ENCODE results near the gene KLRC1.
"Not testable (repeated sequence)": the region's sequence is repeated elsewhere in the genome, so short reads cannot be mapped to it uniquely, and the experiment has no call there.

Gene KLRC1

DNA sequence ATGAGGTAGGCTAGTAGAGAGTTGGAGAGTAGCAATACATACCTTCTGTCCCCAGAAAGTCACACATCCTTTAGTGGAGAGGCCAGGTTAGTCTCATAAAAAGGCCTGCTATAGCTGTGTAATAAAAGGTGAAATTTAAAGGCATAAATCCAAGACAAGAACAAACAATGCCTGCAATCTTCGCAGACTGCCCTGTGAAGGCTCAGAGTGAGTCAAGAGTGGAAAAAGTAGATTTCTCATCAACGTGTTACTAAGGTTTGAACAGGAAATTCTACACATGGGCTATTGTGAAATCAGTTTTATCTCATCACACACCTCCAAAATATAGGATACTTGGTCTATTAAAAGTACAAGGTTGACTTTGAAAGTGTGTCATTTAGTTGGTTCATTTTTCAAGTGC is at the start of gene KLRC1:
TSS of gene KLRC1 (minus strand) at position 222 of the 400 bp plus-strand sequence. CDS start 2,221 bp downstream, outside the sequence.
- no peak for DNase-seq (ENCODE audit: low read depth)

GRCh38 chr12:10501030-10501429 is 47.9 kb upstream of the KLRC1 start:
- peak; percentile 11 for DNase-seq (ENCODE audit: low read depth)

DNA sequence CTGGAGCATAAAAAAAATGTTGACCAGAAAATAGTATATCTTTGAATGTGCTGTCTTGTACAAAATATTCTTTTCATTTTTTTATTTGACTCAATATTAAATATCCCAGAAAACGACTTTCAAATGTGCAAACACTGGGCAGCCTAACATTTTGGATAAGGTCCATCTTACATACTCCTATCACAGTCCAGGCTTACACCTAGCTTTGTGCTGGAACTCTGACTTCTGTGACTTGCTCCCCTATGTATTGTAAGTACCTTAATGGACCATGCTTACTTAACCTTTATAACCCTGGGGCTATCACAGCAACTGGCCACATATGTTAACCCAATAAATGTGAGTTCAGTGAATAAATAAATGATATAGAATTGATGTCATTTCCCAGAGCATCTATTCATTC is 44.9 kb upstream of the KLRC1 start:
- no peak for DNase-seq (ENCODE audit: low read depth)

- no peak for DNase-seq (ENCODE audit: low read depth)
These were observed 44.4 kb upstream of the KLRC1 start for GRCh38 chr12:10497602-10498001.

DNA sequence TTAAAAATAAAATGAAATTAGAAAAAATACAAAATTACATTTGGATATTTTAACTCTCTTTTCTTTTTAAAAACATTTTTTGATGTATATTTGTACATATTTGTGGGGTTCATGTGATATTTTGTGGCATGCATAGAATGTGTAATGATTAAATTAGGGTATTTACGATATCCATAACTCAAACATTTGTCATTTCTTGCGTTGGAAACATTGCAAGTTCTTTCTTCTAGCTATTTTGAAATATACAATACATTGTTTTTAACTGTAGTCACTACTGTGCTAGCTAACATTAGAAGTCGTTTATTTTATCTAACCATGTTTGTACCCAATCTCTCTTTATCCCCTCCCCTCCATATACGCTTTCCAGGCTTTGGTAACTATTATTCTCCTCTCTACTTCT is 38.6 kb upstream of the KLRC1 start:
- DNase-seq (ENCODE audit: low read depth), result no peak

DNA sequence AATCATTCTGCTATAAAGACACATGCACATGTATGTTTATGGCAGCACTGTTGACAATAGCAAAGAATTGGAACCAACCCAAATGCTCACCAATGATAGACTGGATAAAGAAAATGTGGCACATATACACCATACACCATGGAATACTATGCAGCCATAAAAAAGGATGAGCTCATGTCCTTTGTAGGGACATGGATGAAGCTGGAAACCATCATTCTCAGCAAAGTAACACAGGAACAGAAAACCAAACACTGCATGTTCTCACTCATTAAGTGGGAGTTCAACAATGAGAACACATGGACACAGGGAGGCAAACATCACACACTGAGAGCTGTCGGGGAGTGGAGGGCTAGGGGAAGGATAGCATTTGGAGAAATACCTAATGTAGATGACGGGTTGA is 34.2 kb upstream of the KLRC1 start:
- DNase-seq (ENCODE audit: low read depth), result not testable (repeated sequence)

DNA sequence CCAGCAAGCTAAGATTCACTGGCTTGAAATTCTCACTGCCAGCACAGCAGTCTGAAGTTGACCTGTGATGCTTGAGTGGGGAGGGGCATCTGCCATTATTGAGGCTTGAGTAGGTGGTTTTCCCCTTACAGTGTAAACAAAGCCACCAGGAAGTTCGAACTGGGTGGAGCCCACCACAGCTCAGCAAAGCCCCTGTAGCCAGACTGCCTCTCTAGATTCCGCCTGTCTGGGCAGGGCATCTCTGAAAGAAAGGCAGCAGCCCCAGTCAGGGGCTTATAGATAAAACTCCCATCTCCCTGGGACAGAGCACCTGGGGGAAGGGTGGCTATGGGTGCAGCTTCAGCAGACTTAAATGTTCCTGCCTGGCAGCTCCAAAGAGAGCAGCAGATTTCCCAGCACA is 28.7 kb upstream of the KLRC1 start:
- DNase-seq (ENCODE audit: low read depth), result not testable (repeated sequence)

DNA sequence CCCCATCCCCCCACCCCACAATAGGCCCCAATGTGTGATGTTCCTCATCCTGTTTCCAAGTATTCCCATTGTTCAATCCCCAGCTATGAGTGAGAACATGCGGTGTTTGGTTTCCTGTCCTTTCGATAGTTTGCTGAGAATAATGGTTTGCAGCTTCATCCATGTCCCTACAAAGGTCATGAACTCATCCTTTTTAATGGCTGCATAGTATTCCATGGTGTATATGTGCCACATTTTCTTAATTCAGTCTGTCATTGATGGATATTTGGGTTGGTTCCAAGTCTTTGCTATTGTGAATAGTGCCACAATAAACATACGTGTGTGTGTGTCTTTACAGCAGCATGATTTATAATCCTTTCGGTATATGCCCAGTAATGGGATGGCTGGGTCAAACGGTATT is 19.6 kb upstream of the KLRC1 start:
- DNase-seq (ENCODE audit: low read depth), result not testable (repeated sequence)

DNA sequence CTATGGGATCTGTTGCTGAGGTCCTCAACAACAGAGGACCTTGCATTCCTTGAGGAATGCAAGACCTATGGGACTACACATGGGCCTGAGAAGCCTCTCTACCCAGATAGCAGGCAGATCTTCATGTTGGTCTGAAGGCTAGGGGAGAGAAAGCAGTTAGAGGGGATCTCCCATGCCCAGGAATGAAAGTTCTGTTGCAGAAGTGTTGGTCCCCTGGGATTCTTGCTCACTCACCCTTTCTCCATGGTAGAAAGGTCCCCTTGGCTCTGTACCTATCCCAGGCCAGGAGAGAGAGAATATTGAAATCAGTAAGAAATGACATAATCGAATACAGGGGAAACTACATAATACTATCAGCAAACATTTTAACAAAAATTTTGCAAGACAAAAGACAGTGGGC is 16.5 kb upstream of the KLRC1 start:
- no peak for DNase-seq (ENCODE audit: low read depth)

DNA sequence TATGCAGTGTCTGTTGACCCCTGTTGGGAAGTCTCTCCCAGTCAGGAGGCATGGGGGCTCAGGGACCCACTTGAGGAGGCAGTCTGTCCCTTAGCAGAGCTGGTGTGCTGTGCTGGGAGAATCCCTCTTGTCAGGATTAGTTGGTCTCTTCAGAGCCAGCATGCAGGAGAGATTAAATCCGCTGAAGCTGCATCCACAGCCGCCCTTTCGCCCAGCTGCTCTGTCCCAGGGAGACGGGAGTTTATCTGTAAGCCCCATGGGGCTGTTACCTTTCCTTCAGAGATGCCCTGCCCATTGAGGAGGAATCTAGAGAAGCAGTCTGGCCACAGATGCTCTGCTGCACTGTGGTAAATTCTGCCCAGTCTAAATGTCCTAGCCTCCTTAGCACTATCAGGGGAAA is 13.1 kb upstream of the KLRC1 start:
- DNase-seq (ENCODE audit: low read depth), result no peak

DNA sequence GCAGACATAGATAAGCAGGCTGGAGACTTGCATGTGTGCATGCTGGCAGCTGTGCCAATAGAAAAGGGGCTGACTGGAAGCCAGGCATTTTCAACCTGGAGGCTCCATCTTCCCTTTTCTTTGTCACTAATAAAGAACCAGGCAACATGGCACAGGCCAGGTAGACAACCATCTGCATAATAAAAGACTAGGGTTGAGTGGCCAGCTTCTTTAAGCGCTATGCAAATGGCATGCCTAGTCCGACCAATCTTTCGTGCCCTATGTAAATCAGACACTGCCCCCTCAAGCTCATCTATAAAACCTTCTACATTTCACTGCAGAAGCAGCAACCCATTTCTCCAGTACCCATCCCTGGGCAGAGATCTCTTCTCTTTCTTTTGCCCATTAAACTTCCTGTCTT is 4.6 kb upstream of the KLRC1 start:
- DNase-seq (ENCODE audit: low read depth), result no peak

DNA sequence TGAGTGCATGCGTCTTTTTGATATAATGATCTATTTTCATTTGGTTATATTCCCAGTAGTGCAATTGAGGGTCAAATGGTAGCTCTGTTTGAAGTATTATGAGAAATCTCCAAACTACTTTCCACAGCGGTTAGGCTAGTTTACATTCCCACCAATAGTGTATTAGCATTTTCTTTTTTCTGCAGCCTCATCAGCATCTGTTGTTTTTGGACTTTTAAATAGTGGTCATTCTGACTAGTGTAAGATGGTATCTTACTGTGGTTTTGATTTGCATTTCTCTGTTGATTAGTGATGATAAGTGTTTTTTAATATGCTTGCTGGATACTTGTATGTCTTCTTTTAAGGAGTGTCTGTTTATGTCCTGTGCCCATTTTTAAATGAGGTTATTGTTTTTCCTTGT is 3.7 kb upstream of the KLRC1 start:
- DNase-seq (ENCODE audit: low read depth), result no peak

- DNase-seq (ENCODE audit: low read depth), result no peak
These were observed 2.6 kb upstream of the KLRC1 start for GRCh38 chr12:10455766-10456165.

DNA sequence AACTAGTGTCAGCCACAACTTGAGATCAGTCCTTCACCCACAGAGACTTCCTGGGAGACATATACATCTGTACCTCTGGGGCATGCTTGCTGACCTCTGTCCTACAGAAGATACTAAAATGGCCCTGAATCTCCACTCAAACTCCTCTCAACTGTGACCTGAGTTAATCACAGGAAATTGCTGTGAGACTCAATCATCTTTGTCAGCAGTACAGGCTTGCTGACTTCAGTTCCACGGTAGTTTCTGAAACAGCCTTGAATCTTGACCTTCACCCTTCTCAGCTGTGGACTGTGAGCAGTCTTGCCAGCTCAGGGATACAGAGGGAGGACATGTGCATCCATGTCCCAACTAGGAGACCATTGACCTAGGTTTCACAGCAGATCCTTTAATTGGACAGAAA is 1.4 kb upstream of the KLRC1 start:
- no peak for DNase-seq (ENCODE audit: low read depth)

- DNase-seq (ENCODE audit: low read depth), result no peak
These were observed 4.9 kb downstream of the KLRC1 start for GRCh38 chr12:10448236-10448635.

GRCh38 chr12:10446052-10446451 is 7.1 kb downstream of the KLRC1 start:
- not testable (repeated sequence) for DNase-seq (ENCODE audit: low read depth)

DNA sequence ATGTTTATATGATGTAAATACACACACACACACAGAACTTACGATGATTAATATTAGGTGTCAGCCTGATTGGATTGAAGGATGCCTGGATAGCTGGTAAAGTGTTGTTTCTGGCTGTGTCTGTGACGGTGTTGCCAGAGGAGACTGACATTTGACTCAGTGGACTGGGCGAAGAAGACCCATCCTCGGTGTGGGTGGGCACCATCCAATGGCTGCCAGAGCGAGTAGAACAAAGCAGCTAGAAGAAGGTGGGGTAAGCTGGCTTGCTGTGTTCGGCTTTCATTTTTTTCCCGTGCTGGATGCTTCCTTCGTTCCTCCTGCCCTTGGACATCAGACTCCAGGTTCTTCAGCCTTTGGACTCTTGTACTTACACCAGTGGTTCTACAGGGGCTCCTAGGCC is 12.0 kb downstream of the KLRC1 start:
- DNase-seq (ENCODE audit: low read depth), result not testable (repeated sequence)

- DNase-seq (ENCODE audit: low read depth), result peak; percentile 8
These were observed 13.4 kb downstream of the KLRC1 start for GRCh38 chr12:10439608-10440274.

DNA sequence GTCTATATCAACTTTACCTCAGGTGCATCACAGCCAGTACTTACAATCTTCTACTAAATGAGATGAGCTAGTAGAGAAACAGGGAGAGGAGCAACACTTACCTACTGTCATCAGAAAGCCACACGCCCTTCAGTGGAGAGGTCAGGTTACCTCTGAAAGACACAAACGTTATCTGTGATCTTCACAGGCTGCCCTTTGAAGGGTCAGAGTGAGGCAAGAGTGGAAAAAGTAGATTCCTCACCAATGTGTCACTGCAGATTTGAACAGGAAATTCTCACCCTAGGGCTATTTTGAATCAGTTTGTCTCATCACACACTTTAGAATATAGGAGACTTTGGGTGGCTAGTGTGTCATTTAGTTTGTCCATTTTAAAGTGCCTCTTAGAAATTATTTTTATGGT is 15.6 kb downstream of the KLRC1 start:
- not testable (repeated sequence) for DNase-seq (ENCODE audit: low read depth)

DNA sequence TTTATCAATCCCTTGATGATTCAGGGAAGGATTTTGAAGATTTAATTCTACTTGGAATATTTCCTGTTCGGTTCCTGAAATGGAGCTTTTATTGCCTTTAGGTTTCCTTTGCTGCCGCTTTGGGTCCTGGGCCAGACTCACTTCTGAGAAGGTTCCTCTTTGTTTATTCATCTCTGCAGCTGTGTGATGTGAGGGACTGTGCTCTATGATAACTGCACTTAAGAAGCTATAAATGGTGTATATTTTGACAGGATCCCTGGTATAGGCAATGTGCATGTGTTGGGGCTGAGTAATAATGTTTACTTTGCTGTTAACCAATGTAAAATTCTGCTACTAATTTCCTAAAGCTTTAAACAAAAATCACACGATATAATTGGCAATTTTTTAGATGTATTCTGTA is 17.4 kb downstream of the KLRC1 start, which contains the start of gene KLRC2:
TSS of gene KLRC2 (minus strand) at position 195 of the 400 bp plus-strand sequence. CDS start at position 171, 24 bp downstream.
- DNase-seq (ENCODE audit: low read depth), result peak; percentile 32

- not testable (repeated sequence) for DNase-seq (ENCODE audit: low read depth)
These were observed 22.6 kb downstream of the KLRC1 start for GRCh38 chr12:10430623-10431022.

- DNase-seq (ENCODE audit: low read depth), result not testable (repeated sequence)
These were observed 27.2 kb downstream of the KLRC1 start for GRCh38 chr12:10425938-10426337.

GRCh38 chr12:10424260-10424899 is 28.8 kb downstream of the KLRC1 start:
- DNase-seq (ENCODE audit: low read depth), result not testable (repeated sequence)

GRCh38 chr12:10422159-10422558 is 31.0 kb downstream of the KLRC1 start:
- DNase-seq (ENCODE audit: low read depth), result not testable (repeated sequence)
